ENCODE results near the gene ASCL2. TPM values are rescaled to one million over a fixed set of nuclear protein-coding genes. Genes with fewer than 3 reads are reported as not detected.

ASCL2 gene
- total RNA-seq, 4 donors from 2014 or later = 11.4 to 18.0 (median 15.9) TPM

DNA sequence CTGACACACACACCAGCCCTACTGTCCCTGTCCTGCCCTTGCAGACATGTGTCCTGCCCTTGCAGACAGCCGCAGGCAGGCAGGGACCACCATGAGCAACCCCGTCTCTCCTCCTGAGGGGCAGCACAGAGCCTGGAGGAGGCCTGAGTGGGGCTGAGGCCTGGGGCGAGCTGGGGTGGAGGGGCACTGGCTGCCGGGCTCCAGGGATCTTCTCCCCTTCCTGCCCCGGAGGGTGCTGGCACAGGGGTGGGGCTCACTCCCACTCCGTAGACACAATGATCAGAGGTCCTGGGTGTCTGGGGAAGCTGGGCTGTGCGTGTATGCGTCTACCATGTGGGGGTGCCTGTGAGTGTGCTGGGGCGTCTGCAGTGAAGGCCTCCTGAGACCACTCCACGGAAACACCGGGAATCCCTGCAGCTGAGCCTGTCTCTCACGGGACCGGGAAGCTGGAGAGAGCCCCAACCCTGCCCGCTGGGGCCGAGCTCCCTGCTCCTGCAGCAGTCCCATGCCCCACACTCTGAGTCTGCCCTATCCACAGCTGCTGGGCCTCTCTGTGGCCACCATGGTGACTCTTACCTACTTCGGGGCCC lies 32.0 kb upstream of the ASCL2 start:
- Histone ChIP-seq H3K4me1 (peaks cover 30% of the 10 kb centered on the region), H3K9me3 (no peaks in the 10 kb centered on the region), H3K27me3 (no peaks in the 10 kb centered on the region), H3K4me3 (peak overlapping the region; percentile 10), H3K27ac (no peak overlapping the region), H3K36me3 (no peaks in the 10 kb centered on the region)
- TF ChIP-seq POLR2A (IDR thresholded peaks at IDR 0.05) (no peak), POLR2AphosphoS5 (IDR thresholded peaks at IDR 0.05) (no peak), CTCF (IDR thresholded peaks at IDR 0.05) (no peak)
- 50% methylated on average over 1 of the region's 16 CpGs for WGBS
- peak in 1 of 2 donors; percentile 75 for DNase-seq (ENCODE audit: low spot score in 2 of 2)

DNA sequence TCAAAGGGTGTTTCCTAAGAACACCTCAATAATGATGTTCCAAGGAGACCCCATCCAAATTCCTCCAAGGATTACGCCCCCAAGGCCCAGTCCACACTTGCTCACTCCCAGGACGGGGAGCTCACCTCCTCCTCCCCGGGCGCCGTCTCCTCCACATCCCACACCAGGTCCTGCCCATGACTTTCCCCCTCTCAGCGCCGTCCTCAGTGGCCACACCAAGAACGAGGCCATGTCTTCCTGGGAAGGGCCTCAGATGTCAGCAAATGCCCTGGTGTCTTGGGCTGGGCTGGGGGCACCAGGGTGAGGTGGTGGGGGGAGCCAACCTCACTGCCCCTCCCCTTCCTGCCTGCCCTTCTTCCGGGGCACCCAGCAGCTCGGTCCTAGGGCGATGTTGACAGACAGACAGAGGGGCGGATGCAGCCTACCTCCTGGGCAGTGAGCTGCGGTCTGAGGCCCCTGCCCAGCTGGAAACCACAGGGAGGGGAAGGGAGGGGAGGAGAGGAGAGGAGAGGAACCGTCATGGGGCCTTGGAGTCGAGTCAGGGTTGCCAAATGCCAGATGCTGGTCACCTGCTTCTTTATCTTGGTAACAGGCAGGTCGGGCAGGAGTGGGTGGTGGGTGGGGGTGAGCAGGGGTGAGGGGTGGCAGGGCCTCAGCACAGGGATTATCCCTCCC lies 31.4 kb upstream of the ASCL2 start, which contains the start of the genes C11orf21 and TSPAN32:
Gene C11orf21 (minus strand): TSS at position 288 of the 675 bp plus-strand sequence. CDS start 110 bp downstream, at position 178.
Gene TSPAN32 (plus strand): TSS at position 383 of the 675 bp plus-strand sequence. CDS start 137 bp downstream, at position 520.
- no peak within 1 kb of the TSS for H3K27ac ChIP-seq
- H3K27me3 ChIP-seq = no peaks in the 10 kb centered on the region
- 57% methylated on average over 6 of the region's 16 CpGs for WGBS
- TF ChIP-seq EP300 (IDR thresholded peaks at IDR 0.05) (no peak), POLR2A (IDR thresholded peaks at IDR 0.05) (no peak), POLR2AphosphoS5 (IDR thresholded peaks at IDR 0.05) (no peak), CTCF (IDR thresholded peaks at IDR 0.05) (no peak)
- peak within 1 kb of the TSS; percentile 10 for H3K4me3 ChIP-seq
- no peaks in the 10 kb centered on the region for H3K9me3 ChIP-seq
- DNase-seq (ENCODE audit: low spot score in 2 of 2) = peak; percentile 71 to 84
- peaks cover 24% of the 10 kb centered on the region for H3K4me1 ChIP-seq
- H3K36me3 ChIP-seq = no peaks in the 10 kb centered on the region

- H3K4me1 ChIP-seq = peaks cover 19% of the 10 kb centered on the region
- TF ChIP-seq POLR2AphosphoS5 (IDR thresholded peaks at IDR 0.05) (no peak), POLR2A (IDR thresholded peaks at IDR 0.05) (no peak), EP300 (IDR thresholded peaks at IDR 0.05) (no peak), CTCF (IDR thresholded peaks at IDR 0.05) (no peak)
- H3K4me3 ChIP-seq = peak overlapping the region; percentile 10
- H3K27ac ChIP-seq = no peak overlapping the region
- no peaks in the 10 kb centered on the region for H3K9me3 ChIP-seq
- 64% methylated on average over 15 of the region's 24 CpGs for WGBS
- H3K27me3 ChIP-seq = no peaks in the 10 kb centered on the region
- peak in 1 of 2 donors; percentile 65 for DNase-seq (ENCODE audit: low spot score in 2 of 2)
- no peaks in the 10 kb centered on the region for H3K36me3 ChIP-seq
These were observed 30.7 kb upstream of the ASCL2 start for GRCh38 chr11:2300936-2301630.

GRCh38 chr11:2300290-2300935 lies 30.0 kb upstream of the ASCL2 start:
- no peak overlapping the region for H3K27ac ChIP-seq
- H3K27me3 ChIP-seq = no peaks in the 10 kb centered on the region
- peak; percentile 53 to 79 for DNase-seq (ENCODE audit: low spot score in 2 of 2)
- H3K4me1 ChIP-seq = peaks cover 12% of the 10 kb centered on the region
- peak overlapping the region; percentile 10 for H3K4me3 ChIP-seq
- 65% methylated on average over 13 of the region's 19 CpGs for WGBS
- H3K36me3 ChIP-seq = no peaks in the 10 kb centered on the region
- H3K9me3 ChIP-seq = no peaks in the 10 kb centered on the region
- no peak for TF ChIP-seq POLR2AphosphoS5 (IDR thresholded peaks at IDR 0.05)
- no peak for TF ChIP-seq POLR2A (IDR thresholded peaks at IDR 0.05)
- TF ChIP-seq EP300 (IDR thresholded peaks at IDR 0.05) = no peak
- no peak for TF ChIP-seq CTCF (IDR thresholded peaks at IDR 0.05)
